Spleen (tissue), 7 donors: ENCODE data around the gene GALNT15.

Experiments used
- CTCF ChIP-seq, 11 experiments: fragments of 200-600 bp in 7 of 11; fragments of 450-650 bp in 4 of 11; sonication (generic) in 4 of 11; IDR thresholded peaks in 8 of 11; conservative IDR thresholded peaks in 3 of 11; 1 replicate in 7 of 11; 2 replicates in 4 of 11; pipeline versions ENCODE4 v1.4.0 to v1.8.0; 2016 to 2021; ENCODE audit warnings: antibody characterized with exemption in 11 of 11, inconsistent platforms in 4 of 11, mild to moderate bottlenecking in 1 of 11
- POLR2AphosphoS5 ChIP-seq, 3 donors: sonication (generic); formaldehyde crosslinking; IDR thresholded peaks; one replicate each; pipeline ENCODE4 v1.5.1; 2017; ENCODE audit warnings: antibody characterized with exemption in 3 of 3
- donor health status: DM: no; HTN: no; CAD: no; lungs with moderate emphysema.
- donor health status: DM: no; HTN: no; CAD: no.
- donor health status: DM: no; HTN: no; CAD: no.

DNA sequence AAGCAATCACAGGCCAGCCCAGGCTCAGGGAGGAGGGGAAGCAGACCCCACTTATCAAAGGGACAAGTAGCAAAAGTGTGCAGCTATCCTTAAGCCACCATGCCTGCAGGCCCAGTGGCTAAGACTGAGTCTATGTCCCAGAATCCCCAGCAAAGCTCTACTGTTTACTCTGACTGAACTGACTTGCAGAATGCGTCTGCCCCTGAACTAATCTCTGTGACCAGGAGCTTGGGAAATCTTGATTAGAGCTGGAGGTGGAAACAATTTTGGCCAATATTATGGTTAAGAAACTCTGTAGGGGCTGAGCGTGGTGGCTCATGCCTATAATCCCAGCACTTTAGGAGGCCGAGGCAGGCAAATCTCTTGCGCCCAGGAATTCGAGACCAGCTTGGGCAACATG is 67.7 kb downstream of the GALNT15 start:
- TF ChIP-seq CTCF (IDR thresholded peaks at IDR 0.05 in 8 of 11, conservative IDR thresholded peaks at IDR 0.05 in 3 of 11) (no peak), POLR2AphosphoS5 (IDR thresholded peaks at IDR 0.05) (no peak)
